HepG2 (cell line): ENCODE results near the gene MND1. TPM values are rescaled to one million over a fixed set of nuclear protein-coding genes. Genes with fewer than 3 reads are reported as not detected.

Experiments
- ATAC-seq: fragments of 200-7000 bp; cut with Tn5 transposase; 3 replicates; pipeline ENCODE4 v1.9.1; 2020; ENCODE audit warnings: mild to moderate bottlenecking, moderate library complexity
- BruUV-seq: library from RNA; stranded (reverse); fragments of 400-500 nt; replicated peaks from 2 replicates; lab custom pipeline; 2021; lab: Mats Ljungman, UMichigan
- CTCF ChIA-PET: fragments of 300-600 bp; formaldehyde crosslinking; extraction: SDS; loops from one replicate; lab custom pipeline; 2021; ENCODE audit warnings: low total read pairs, inconsistent platforms, low intra/inter-chr PET ratio; lab: Yijun Ruan, JAX
- POLR2A ChIA-PET: fragments of 350-600 bp; sonication (Branson Sonifier 250); formaldehyde crosslinking; loops from one replicate; lab custom pipeline; 2020; ENCODE audit warnings: antibody characterized with exemption, inconsistent platforms; lab: Yijun Ruan, JAX
- DNase-seq: peaks from one replicate; pipeline ENCODE4 v3.0.0-alpha.2; 2015; ENCODE audit warnings: low spot score
- FAIRE-seq: peaks from 3 replicates; lab custom pipeline; 2011; peaks lifted over from hg19 to GRCh38; lab: Jason Lieb, UNC
- H2AFZ ChIP-seq: one replicate; pipeline ENCODE4 v1.6.1; 2011; ENCODE audit warnings: low read length, inconsistent platforms
- H3K27ac ChIP-seq: fragments of 300-600 bp; 3 replicates; pipeline ENCODE4 v1.8.0; 2011; ENCODE audit warnings: mixed run types, mild to moderate bottlenecking, mixed read lengths, low read length, inconsistent platforms; ENCODE audit not compliant: insufficient read depth; ENCODE audit errors: extremely low read length
- H3K27me3 ChIP-seq, 2 experiments: fragments of 200-600 bp in 1 of 2; 2 replicates in 1 of 2; 3 replicates in 1 of 2; pipeline versions ENCODE4 v1.6.0 to v1.8.0; 2011; ENCODE audit warnings: low read length in 2 of 2, mild to moderate bottlenecking in 2 of 2, moderate library complexity in 2 of 2, inconsistent platforms in 1 of 2; ENCODE audit not compliant: insufficient read depth in 2 of 2, control insufficient read depth in 1 of 2
- H3K36me3 ChIP-seq, 2 experiments: fragments of 200-600 bp in 1 of 2; replicated peaks in 1 of 2; 2 replicates in 1 of 2; 3 replicates in 1 of 2; pipeline versions ENCODE4 v1.5.1 to v1.8.0; 2011; ENCODE audit warnings: low read length in 2 of 2, inconsistent platforms in 1 of 2; ENCODE audit not compliant: insufficient read depth in 2 of 2, control insufficient read depth in 1 of 2
- H3K4me1 ChIP-seq: 2 replicates; pipeline ENCODE4 v1.5.1; 2012; ENCODE audit warnings: low read length, inconsistent platforms; ENCODE audit not compliant: insufficient read depth
- H3K4me2 ChIP-seq: 2 replicates; pipeline ENCODE4 v1.6.0; 2011; ENCODE audit warnings: low read depth, low read length, inconsistent platforms
- H3K4me3 ChIP-seq, 3 experiments: fragments of 200-600 bp in 1 of 3; sonication (generic), shearing (Covaris generic) in 1 of 3; replicated peaks in 1 of 3; 2 replicates each; pipeline ENCODE4 v1.5.1; 2011 to 2016; ENCODE audit warnings: low read length in 3 of 3, inconsistent platforms in 2 of 3, low read depth in 2 of 3, mild to moderate bottlenecking in 2 of 3, control low read depth in 1 of 3, mixed read lengths in 1 of 3; ENCODE audit not compliant: insufficient read depth in 1 of 3
- H3K79me2 ChIP-seq: one replicate; pipeline ENCODE4 v1.6.1; 2011; ENCODE audit warnings: low read length, inconsistent platforms; ENCODE audit not compliant: insufficient read depth
- H3K9ac ChIP-seq: 2 replicates; pipeline ENCODE4 v1.6.0; 2011; ENCODE audit warnings: mild to moderate bottlenecking, low read depth, low read length, inconsistent platforms; ENCODE audit not compliant: insufficient read depth
- H3K9me3 ChIP-seq: 2 replicates; pipeline ENCODE4 v1.5.1; 2012; ENCODE audit warnings: mild to moderate bottlenecking, low read length
- H4K20me1 ChIP-seq: 2 replicates; pipeline ENCODE4 v1.6.0; 2011; ENCODE audit warnings: inconsistent platforms, mild to moderate bottlenecking, low read length, moderate library complexity; ENCODE audit not compliant: insufficient read depth
- ELF3 ChIP-seq: IDR thresholded peaks from 2 replicates; pipeline ENCODE4 v1.6.1; 2016; ENCODE audit warnings: missing genetic modification reagents, missing compliant biosample characterization
- FOSL2 ChIP-seq: sonication (generic); formaldehyde crosslinking; IDR thresholded peaks from 2 replicates; pipeline ENCODE4 v1.4.0; 2020; ENCODE audit warnings: missing genetic modification reagents
- GABPA ChIP-seq, 2 experiments: IDR thresholded peaks; 2 replicates each; pipeline ENCODE4 v1.6.1; 2011 to 2016; ENCODE audit warnings: low read depth in 2 of 2, low read length in 1 of 2, missing biosample characterization in 1 of 2, missing genetic modification characterization in 1 of 2
- GTF3A ChIP-seq: sonication (generic); formaldehyde crosslinking; conservative IDR thresholded peaks from 2 replicates; pipeline ENCODE4 v1.4.0; 2020; ENCODE audit warnings: mild to moderate bottlenecking, missing genetic modification reagents
- NFYC ChIP-seq: IDR thresholded peaks from 2 replicates; pipeline ENCODE4 v1.6.1; 2016; ENCODE audit warnings: missing genetic modification reagents, missing compliant biosample characterization
- ZSCAN29 ChIP-seq: sonication (generic); formaldehyde crosslinking; conservative IDR thresholded peaks from 2 replicates; pipeline ENCODE4 v1.4.0; 2020; ENCODE audit warnings: mild to moderate bottlenecking, missing genetic modification reagents
- WGBS: methylation state at CpG from one replicate; pipeline ENCODE4 v1.1.6; 2017; ENCODE audit warnings: low lambda C conversion rate; 5-methylcytosine and 5-hydroxymethylcytosine counted together
- in situ Hi-C: cut with HindIII; loops from 2 replicates; pipeline ENCODE4 v1.10.0; 2017; ENCODE audit warnings: low pct_unique_long_range_greater_than_20kb; ENCODE audit not compliant: extremely low pct_ligation_motif_present
- intact Hi-C: fragments of 100-400 bp; cut with micrococcal nuclease; formaldehyde crosslinking; loops from one replicate; pipeline ENCODE4 v1.10.0; 2022; ENCODE audit not compliant: unreplicated experiment
- polyA plus RNA-seq, 8 experiments: library from polyadenylated mRNA; depleted of rRNA in 3 of 8; stranded (reverse) in 7 of 8; unstranded in 1 of 8; fragments of >200 nt; fragmentation: Illumina TruSeq in 4 of 8; extraction: Trizol in 4 of 8; gene quantifications; 2 replicates each; pipeline versions ENCODE4 v1.2.1 to v1.2.3, GENCODE V29; 2011 to 2016; ENCODE audit warnings: low read depth in 4 of 8, missing spikeins in 1 of 8, mixed read lengths in 1 of 8; ENCODE audit not compliant: insufficient read depth in 1 of 8
- total RNA-seq, 5 experiments: library from RNA; depleted of rRNA; stranded (reverse); fragments of >200 nt; fragmentation: Illumina TruSeq; extraction: Trizol; gene quantifications; 2 replicates each; pipeline ENCODE4 v1.2.3, GENCODE V29; 2016; ENCODE audit warnings: low read depth in 1 of 5

Gene MND1
- total and polyA plus RNA-seq, 2 of the 13 experiments (the other 11 are each of a cell fraction or from before 2014, with no cell fraction given): 4.8 to 30.7 TPM

- TF ChIP-seq GTF3A: no peak
- TF ChIP-seq, all 625 proteins: peak for 0
These were observed 6.8 kb upstream of the MND1 start (continued) for GRCh38 chr4:153337686-153338085.

- DNase-seq (peak; percentile 7), FAIRE-seq (no peak), ATAC-seq (no peak)
- intact Hi-C loops (no loop called here), in situ Hi-C loops (no loop called here)
- no peaks in the 10 kb centered on the region for H4K20me1 ChIP-seq
- peaks cover 20% of the 10 kb centered on the region for H3K4me1 ChIP-seq
- no peak overlapping the region for H2AFZ ChIP-seq
- BruUV-seq: no TSS peak
- no peak overlapping the region; the same call in 1 of the 2 replicates for H3K4me2 ChIP-seq
- no peak overlapping the region for H3K9ac ChIP-seq
- TF ChIP-seq ELF3 (CRISPR knock-in tag) (peak; percentile 18; the same call in 1 of the 2 replicates), GABPA (IDR thresholded peaks at IDR 0.05; ENCODE audit: low read depth, low read length) (no peak), GABPA (CRISPR knock-in tag; IDR thresholded peaks at IDR 0.05; ENCODE audit: low read depth) (0 out of 2 replicates have a peak, but pooled peaks have one; percentile 18), FOSL2 (peak; percentile 56; the same call in 1 of the 2 replicates), ZSCAN29 (CRISPR knock-in tag) (no peak), NFYC (CRISPR knock-in tag) (no peak)
- H3K9me3 ChIP-seq: no peaks in the 10 kb centered on the region
- POLR2A ChIA-PET: no interaction called here
- WGBS: 57% methylated on average over 5 of the region's 5 CpGs
- H3K27me3 ChIP-seq: no peaks in the 10 kb centered on the region; a peak in 1 of 5 replicates
- no peak overlapping the region for H3K27ac ChIP-seq
- peaks cover 15% of the 10 kb centered on the region for H3K79me2 ChIP-seq
- H3K4me3 ChIP-seq: no peak overlapping the region
- no peaks in the 10 kb centered on the region for H3K36me3 ChIP-seq
- CTCF ChIA-PET: no interaction called here
These were observed 2.9 kb upstream of the MND1 start for GRCh38 chr4:153341575-153342090.
